Kidney epithelial cell (primary cell): Measurements from ENCODE around the gene PDE4C. TPM values are rescaled to one million over a fixed set of nuclear protein-coding genes. Genes with fewer than 3 reads are reported as not detected.
A peak's percentile ranks its signal among the peaks of the same experiment; 100 is the strongest.

ENCODE experiments used
- DNase-seq: peaks from one replicate; pipeline ENCODE4 v3.0.0-alpha.2; 2010; ENCODE audit warnings: low read depth
- H3K27me3 ChIP-seq: 2 replicates; pipeline ENCODE4 v1.6.0; 2011; ENCODE audit warnings: low read length; ENCODE audit not compliant: control insufficient read depth, insufficient read depth
- H3K36me3 ChIP-seq: 2 replicates; pipeline ENCODE4 v1.5.1; 2011; ENCODE audit warnings: low read length; ENCODE audit not compliant: control insufficient read depth, insufficient read depth
- H3K4me3 ChIP-seq: 2 replicates; pipeline ENCODE4 v1.5.1; 2011; ENCODE audit warnings: low read depth, mild to moderate bottlenecking, control low read depth, low read length
- CTCF ChIP-seq: IDR thresholded peaks from 2 replicates; pipeline ENCODE4 v1.5.1; 2011; ENCODE audit warnings: mild to moderate bottlenecking, moderate library complexity, low read length, control low read depth, inconsistent platforms; ENCODE audit not compliant: insufficient read depth, poor library complexity, severe bottlenecking
- total RNA-seq: library from RNA; depleted of rRNA; stranded (reverse); fragments of >200 nt; gene quantifications from 2 replicates; pipeline ENCODE4 v1.2.3, GENCODE V29; 2015

The PDE4C gene
- total RNA-seq, 1 donor from 2014 or later: 0.42 TPM

- peak overlapping the region; percentile 39 for H3K4me3 ChIP-seq
- H3K27me3 ChIP-seq: peaks cover 55% of the 10 kb centered on the region
- TF ChIP-seq CTCF: no peak
- DNase-seq: no peak
- no peaks in the 10 kb centered on the region for H3K36me3 ChIP-seq
Measured at GRCh38 chr19:18223860-18224524, 2.2 kb downstream of the PDE4C start.

GRCh38 chr19:18221815-18222725, 4.2 kb downstream of the PDE4C start:
- TF ChIP-seq CTCF: no peak
- H3K36me3 ChIP-seq: no peaks in the 10 kb centered on the region
- H3K4me3 ChIP-seq: no peak overlapping the region
- peaks cover 48% of the 10 kb centered on the region for H3K27me3 ChIP-seq
- DNase-seq: no peak

- H3K36me3 ChIP-seq: no peaks in the 10 kb centered on the region
- no peak overlapping the region for H3K4me3 ChIP-seq
- no peak for TF ChIP-seq CTCF
- H3K27me3 ChIP-seq: peaks cover 35% of the 10 kb centered on the region
- DNase-seq: no peak
Measured at GRCh38 chr19:18220632-18221275, 5.5 kb downstream of the PDE4C start.

GRCh38 chr19:18219911-18220631, 6.2 kb downstream of the PDE4C start:
- Histone ChIP-seq H3K27me3 (peaks cover 28% of the 10 kb centered on the region), H3K4me3 (no peak overlapping the region), H3K36me3 (no peaks in the 10 kb centered on the region)
- DNase-seq: no peak
- TF ChIP-seq CTCF: no peak

- Histone ChIP-seq H3K4me3 (no peak overlapping the region), H3K27me3 (peaks cover 22% of the 10 kb centered on the region), H3K36me3 (no peaks in the 10 kb centered on the region)
- TF ChIP-seq CTCF: no peak
- DNase-seq: no peak
Measured at GRCh38 chr19:18218600-18218999, 7.6 kb downstream of the PDE4C start.
